ENCODE measurements around the gene SPG21. TPM values are rescaled to one million over a fixed set of nuclear protein-coding genes. Genes with fewer than 3 reads are reported as not detected.

The SPG21 gene
- total RNA-seq, 1 experiment from 2014 or later = 66.6 TPM

DNA sequence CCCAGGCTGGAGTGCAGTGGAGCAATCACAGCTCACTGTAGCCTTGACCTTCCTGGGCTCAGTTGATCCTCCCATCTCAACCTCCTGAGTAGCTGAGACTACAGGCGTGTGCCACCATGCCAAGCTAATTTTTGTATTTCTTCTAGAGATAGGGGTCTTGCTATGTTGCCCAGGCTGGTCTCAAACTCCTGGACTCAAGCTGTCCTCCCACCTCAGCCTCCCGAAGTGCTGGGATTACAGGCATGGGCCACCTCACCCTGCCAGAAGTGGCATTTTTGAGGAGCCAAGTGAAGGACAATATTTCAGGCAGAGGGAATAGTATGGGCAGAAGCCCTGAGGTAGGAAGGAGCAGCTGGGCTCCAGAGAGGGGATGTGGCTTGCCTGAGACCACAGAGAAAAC is 73.3 kb downstream of the SPG21 start:
- Histone ChIP-seq H2AK5ac (ENCODE audit: insufficient read length, low read length) (no peak overlapping the region), H3K4me1 (ENCODE audit: insufficient read depth, low read length) (peaks cover 10% of the 10 kb centered on the region; the same call in 1 of the 2 replicates), H3K23ac (ENCODE audit: insufficient read length, low read depth, low read length) (no peak overlapping the region), H3T11ph (ENCODE audit: low read length) (no peak overlapping the region), H2AFZ (ENCODE audit: low read length) (no peak overlapping the region), H2BK120ac (ENCODE audit: low read depth, low read length, poor library complexity, severe bottlenecking) (no peak overlapping the region), H2BK20ac (ENCODE audit: low read depth, low read length, poor library complexity, severe bottlenecking) (no peak overlapping the region), H3K18ac (ENCODE audit: insufficient read length, low read depth, low read length) (no peak overlapping the region), H4K20me1 (ENCODE audit: control insufficient read depth, insufficient read depth, insufficient read length) (no peaks in the 10 kb centered on the region), H4K91ac (ENCODE audit: insufficient read length, low read depth, low read length) (no peak overlapping the region), H3K9me3 (ENCODE audit: control insufficient read depth, low read depth, low read length) (no peaks in the 10 kb centered on the region), H4K8ac (replicated peaks; ENCODE audit: insufficient read length, low read depth, low read length) (no peak overlapping the region), H3K14ac (ENCODE audit: insufficient read depth, low read length) (no peak overlapping the region), H4K5ac (ENCODE audit: insufficient read length, low read depth, low read length) (no peak overlapping the region), H3K4ac (ENCODE audit: low read depth, low read length) (no peak overlapping the region), H2BK15ac (ENCODE audit: low read depth, low read length) (no peak overlapping the region), H3K79me2 (ENCODE audit: insufficient read depth, low read length) (no peaks in the 10 kb centered on the region), H3K27me3 (ENCODE audit: insufficient read depth, low read length) (no peaks in the 10 kb centered on the region; the same call in 1 of the 2 replicates), H2BK12ac (ENCODE audit: insufficient read length, low read depth, low read length) (no peak overlapping the region), H3K79me1 (ENCODE audit: insufficient read depth, low read depth, low read length, poor library complexity, severe bottlenecking) (no peaks in the 10 kb centered on the region), H3K27ac (ENCODE audit: insufficient read length, low read depth, low read length) (no peak overlapping the region), H3K23me2 (ENCODE audit: insufficient read length, low read depth, low read length, poor library complexity, severe bottlenecking) (peaks cover 7% of the 10 kb centered on the region), H3K56ac (ENCODE audit: insufficient read length, low read depth, low read length) (no peak overlapping the region), H2BK5ac (ENCODE audit: insufficient read length, low read length) (no peak overlapping the region), H3K4me2 (ENCODE audit: insufficient read depth, insufficient read length, low read length) (no peak overlapping the region), H3K9ac (ENCODE audit: extremely low read depth, insufficient read length, low read length) (no peak overlapping the region)
- no CpG with 5 or more reads among the region's 2 CpGs for WGBS (ENCODE audit: extremely low coverage, insufficient read length, low lambda C conversion rate)
- Mint-ChIP-seq H3K4me1 (peaks cover 40 to 53% of the 10 kb centered on the region in 2 experiments), H3K27ac (no peak overlapping the region), H3K9me3 (no peaks in the 10 kb centered on the region), H3K4me3 (no peak overlapping the region), H3K36me3 (ENCODE audit: insufficient read depth in 1 of 3, low read depth in 3 of 3) (peaks cover 0 to 4% (median 2%) of the 10 kb centered on the region in 3 experiments; a peak in 1 of 7 replicates), H3K27me3 (ENCODE audit: low read depth) (peaks cover 36% of the 10 kb centered on the region)
- TF ChIP-seq, protein P1, sequence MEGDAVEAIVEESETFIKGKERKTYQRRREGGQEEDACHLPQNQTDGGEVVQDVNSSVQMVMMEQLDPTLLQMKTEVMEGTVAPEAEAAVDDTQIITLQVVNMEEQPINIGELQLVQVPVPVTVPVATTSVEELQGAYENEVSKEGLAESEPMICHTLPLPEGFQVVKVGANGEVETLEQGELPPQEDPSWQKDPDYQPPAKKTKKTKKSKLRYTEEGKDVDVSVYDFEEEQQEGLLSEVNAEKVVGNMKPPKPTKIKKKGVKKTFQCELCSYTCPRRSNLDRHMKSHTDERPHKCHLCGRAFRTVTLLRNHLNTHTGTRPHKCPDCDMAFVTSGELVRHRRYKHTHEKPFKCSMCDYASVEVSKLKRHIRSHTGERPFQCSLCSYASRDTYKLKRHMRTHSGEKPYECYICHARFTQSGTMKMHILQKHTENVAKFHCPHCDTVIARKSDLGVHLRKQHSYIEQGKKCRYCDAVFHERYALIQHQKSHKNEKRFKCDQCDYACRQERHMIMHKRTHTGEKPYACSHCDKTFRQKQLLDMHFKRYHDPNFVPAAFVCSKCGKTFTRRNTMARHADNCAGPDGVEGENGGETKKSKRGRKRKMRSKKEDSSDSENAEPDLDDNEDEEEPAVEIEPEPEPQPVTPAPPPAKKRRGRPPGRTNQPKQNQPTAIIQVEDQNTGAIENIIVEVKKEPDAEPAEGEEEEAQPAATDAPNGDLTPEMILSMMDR (conservative IDR thresholded peaks at IDR 0.05) = no peak
- DNase-seq = no peak
